Stimulated activated CD8-positive, alpha-beta memory T cell treated with anti-CD3 and anti-CD28 coated beads, Interleukin-2, amount 100 ng/mL, for 1 hour (primary cell): ENCODE measurements around the gene SUN1.

Experiments used
- DNase-seq, 2 donors: peaks; one replicate each; pipeline ENCODE4 v3.0.0-alpha.2; 2020; ENCODE audit warnings: low read depth in 2 of 2

SUN1 gene

DNA sequence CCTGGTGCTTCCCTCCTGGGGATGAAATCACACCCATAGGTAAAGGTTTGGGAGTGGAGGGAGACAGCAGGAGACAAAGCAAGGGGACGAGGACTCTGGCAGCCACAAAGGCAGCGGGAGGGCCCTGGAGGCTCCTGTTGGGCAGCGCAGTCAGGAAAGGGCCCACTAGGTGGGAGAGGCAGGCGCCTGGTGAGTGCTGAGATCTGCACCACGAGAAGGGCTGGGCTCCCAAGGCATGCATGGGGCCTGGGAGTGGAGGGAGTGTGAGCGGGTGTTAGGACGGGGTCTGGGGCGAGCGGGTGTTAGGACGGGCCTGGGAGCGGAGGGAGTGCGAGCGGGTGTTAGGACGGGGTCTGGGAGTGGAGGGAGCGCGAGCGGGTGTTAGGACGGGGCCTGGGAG is 57.1 kb downstream of the SUN1 start:
- DNase-seq, result no peak

GRCh38 chr7:890868-891267 is 58.6 kb downstream of the SUN1 start:
- DNase-seq, result no peak

DNA sequence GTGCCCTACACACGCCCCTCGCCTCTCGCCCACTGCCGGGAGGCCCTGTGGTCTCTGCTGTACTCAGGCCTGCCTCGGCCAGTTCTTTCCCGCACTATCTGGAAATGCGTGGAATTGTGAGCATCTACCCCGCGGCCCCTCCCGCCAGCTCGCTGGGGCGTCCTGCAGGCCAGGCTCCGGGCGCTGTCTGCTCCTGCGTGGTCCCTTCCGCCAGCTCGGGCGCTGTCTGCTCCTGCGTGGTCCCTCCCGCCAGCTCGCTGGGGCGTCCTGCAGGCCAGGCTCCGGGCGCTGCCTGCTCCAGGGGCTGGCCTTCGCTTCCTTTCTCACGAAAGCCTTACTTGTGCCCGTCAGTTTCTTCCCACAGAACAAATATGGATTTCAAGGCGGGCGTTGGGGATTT is 59.0 kb downstream of the SUN1 start:
- no peak for DNase-seq

DNA sequence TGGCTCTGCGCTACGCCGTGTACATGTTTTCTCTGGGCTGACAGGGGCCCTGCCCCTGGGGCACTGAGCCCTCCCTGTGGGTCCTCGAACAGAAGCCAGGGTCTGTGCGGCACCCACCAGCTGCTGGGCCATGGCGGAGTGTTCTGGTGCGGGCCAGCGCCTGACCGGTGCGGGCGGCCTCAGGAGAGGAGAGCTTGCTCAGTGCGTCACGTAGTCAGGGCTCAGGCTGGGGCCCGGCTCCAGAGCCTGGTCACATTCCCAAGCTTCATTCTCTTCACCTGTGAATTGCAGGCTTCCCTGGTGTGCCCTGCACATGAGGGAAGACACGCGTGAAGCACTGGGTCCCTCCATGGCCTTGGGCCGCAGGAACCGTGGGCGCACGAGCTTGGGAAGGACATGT is 59.5 kb downstream of the SUN1 start:
- no peak for DNase-seq

DNA sequence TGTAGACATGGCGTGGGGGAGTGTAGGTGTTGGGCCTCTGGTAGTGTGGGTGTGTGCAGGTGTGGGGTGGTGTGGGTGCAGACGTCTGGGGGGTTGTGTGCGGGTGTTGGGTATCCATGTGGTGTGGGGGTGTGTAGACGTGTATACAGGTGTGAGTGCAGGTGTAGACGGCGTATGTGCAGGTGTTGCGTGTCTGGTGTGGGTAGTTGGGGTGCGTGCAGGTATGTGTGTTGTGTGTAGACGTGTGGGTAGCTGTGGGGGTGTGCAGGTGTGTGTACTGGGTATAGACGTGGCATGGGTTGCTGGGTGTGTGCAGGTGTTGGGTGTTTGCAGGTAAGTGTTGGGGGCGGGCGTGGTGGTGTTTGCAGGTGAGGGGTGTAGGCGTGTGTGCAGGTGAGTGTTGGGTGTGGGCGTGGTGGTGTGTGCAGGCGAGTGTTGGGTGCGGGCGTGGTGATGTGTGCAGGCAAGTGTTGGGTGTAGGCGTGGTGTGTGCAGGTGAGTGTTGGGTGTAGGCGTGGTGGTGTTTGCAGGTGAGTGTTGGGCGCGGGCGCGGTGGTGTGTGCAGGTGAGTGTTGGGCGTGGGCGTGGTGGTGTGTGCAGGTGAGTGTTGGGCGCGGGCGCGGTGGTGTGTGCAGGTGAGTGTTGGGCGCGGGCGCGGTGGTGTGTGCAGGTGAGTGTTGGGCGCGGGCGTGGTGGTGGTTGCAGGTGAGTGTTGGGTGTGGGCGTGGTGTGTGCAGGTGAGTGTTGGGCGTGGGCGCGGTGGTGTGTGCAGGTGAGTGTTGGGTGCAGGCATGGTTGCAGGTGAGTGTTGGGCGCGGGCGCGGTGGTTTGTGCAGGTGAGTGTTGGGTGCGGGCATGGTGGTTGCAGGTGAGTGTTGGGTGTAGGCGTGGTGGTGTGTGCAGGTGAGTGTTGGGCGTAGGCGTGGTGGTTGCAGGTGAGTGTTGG is 60.6 kb downstream of the SUN1 start:
- DNase-seq, result no peak

DNA sequence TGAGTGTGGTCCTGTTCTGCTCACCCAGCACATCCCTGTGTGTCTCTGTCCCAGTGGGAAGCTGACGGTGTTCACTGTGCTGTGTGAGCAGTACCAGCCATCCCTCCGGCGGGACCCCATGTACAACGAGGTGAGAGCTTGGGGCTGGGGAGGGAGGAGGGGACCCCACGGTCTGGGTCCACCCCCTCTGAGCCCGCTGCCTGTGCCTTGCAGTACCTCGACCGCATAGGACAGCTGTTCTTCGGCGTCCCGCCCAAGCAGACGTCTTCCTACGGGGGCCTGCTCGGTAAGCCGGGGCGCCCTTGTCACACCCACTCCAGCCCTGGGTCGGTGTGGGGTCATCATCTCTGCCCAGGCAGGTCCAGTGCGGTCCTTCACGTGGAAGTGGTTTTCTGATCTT is 61.4 kb downstream of the SUN1 start:
- DNase-seq, result no peak

- no peak for DNase-seq
Observed at GRCh38 chr7:894164-894867, 62.0 kb downstream of the SUN1 start.

DNA sequence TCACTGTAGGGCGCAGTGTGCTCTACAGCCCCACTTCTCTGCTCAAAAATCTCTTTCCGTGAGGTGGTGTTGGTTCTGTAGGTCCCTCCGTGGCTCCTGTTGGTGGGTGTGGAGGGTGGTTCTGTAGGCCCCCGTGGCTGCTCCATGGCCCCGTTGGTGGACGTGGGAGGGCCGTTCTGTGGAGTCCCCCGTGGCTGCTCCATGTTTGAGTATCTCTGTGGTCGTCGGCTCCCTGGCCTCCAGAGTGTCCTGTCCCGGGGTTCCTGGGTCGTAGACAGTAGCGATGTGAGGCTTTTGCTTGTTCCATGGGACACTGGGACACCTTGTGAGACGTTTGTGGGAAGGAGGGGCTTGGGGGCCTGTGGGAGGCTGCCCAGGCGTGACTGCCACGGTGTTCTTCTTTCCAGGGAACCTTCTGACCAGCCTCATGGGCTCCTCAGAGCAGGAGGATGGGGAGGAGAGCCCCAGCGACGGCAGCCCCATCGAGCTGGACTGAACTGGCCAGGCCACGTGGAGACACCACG is 62.7 kb downstream of the SUN1 start:
- no peak for DNase-seq

DNA sequence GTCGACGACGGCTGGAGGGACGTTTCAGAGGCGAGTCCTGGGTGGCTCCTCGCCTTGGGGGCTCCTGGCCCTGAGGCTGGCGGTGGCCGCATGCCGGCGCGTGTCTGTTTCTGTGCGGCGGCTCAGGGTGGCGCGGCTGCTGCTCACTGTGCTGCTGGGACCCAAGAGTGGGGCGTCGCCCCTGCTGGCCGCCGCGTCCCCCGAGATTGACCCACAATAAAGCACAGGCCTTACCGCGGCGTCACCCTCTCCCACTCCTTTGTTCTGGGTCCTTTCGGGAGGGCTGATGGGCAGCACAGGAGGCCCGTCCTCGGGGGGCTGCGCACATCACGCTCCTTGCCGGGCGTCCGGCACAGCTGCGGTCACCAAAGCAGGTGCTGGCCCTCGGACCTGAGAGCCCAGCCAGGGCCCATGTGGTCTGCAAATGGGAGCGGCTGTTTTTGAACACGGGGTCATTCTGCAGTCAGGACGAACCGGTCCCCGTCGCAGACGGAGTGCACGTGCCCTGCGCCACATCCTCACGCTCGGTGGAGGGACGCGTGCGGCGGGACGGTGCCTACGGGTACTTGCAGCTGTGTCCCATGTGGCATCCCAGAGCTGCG is 63.3 kb downstream of the SUN1 start:
- no peak for DNase-seq

DNA sequence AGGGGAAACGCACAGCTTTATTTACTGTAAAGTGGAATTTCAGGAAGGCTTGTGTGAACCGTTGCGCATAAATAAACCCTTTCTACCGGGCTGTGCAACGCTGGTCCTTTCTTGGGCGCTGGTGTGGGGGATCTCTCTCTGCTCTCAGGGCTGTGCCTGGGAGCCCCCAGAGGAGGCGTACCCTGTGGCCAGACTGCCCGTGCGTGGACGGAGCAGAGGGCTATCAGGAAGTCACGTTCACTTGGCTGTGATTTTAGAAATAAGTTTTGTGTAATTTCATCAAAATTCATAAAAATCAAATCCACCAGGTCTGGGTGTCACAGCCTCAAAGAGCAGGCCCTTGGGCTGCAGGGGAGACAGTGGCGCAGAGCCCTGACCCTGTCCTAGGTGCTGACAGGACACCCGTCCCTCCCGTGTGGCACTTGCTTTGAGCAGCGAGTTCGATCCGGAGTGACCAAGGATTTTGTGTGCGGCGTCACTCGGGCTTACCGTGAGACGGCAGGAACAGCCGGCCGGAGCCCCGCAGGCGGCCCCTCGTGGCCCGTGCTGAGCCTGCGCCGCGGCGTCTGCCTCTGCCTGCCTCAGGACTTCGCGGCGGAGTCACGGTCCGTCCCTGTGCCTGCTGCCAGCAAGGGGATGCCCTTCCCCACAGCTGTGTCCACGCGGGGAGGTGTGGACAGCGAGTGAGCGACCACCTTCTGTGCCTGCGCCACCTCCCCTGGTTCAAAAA is 64.2 kb downstream of the SUN1 start:
- no peak for DNase-seq

DNA sequence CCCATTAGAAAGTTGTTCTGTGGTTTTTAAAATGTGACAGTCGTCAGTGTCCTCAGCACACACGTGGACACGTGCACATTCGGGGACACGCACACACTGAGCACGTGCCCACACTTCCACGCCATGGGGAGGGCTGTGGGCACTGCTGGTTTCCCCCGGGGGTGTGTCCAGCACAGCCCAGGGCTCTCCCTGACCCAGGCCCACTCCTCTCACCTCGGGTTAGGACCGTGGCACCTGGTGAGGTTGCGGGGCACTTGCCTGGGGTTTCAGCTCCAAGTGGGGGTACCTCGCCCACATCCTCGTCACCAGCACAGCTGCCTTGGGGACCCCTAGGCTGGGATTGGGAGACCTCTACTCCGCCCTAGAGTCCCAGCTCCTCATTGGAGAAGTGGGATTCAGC is 64.8 kb downstream of the SUN1 start:
- DNase-seq, result no peak

GRCh38 chr7:897771-898376 is 65.6 kb downstream of the SUN1 start:
- DNase-seq, result no peak

- DNase-seq, result no peak
Observed at GRCh38 chr7:898460-898854, 66.2 kb downstream of the SUN1 start.

DNA sequence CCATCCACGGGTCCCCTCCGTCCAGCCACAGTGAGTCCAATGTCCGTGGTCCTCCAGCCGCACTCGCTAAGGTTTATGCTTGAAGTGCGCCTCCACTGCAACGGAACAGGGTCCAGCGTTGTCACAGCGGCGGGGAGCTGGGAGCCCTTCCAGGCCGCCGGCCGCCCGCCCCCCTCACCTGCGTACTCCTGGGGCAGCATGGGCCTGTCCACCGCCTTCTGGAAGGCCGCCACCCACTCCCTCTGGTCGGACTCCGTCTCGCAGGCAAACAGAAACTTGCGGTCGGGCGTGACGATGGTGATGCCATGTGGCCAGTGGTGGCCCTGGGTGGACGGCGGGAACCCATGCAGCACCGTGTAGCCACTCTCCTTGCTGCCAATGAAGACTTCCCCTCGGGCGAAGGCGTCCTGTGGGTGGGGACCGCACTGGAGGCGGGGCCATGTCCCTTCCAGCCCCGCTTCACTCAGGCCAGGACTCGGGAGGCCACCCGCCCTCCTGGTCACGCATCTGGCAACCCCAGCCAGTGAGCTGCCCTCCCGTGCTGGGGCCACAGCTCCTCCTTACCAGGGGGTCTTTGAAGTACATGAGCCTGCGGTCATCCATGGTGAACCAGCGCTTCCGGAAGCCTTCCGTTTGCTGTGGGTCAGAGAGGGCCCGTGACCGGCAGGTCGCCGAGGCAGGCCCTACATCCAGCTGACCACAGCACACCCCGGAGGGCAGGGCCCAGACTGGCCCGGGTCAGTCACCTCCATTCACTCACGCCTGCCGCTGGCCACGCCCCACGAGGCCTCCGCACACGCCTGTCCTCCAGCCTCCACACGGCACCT is 66.8 kb downstream of the SUN1 start:
- DNase-seq, result no peak

DNA sequence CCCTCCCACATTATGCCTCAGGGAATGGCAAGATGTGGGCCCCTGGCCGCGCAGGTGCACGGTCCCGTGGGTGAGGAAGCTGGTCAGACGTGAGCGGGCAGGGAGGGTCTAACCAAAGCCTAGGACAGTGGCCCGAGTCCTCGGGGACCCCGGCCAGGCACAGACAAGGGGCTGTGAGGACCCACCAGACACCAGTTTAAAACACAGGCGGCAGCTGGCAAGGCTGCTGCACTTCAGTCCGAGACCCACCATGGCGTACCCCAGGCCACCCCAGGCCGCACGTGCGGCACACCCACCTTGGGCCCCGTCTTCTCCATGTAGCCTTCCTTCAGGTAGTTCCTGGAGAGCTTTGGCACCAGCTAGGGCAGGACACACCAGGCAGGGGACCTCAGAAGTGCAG is 67.5 kb downstream of the SUN1 start:
- DNase-seq, result no peak

- DNase-seq, result no peak
Observed at GRCh38 chr7:900331-901040, 68.2 kb downstream of the SUN1 start.

- no peak for DNase-seq
Observed at GRCh38 chr7:901041-901387, 68.7 kb downstream of the SUN1 start.

DNA sequence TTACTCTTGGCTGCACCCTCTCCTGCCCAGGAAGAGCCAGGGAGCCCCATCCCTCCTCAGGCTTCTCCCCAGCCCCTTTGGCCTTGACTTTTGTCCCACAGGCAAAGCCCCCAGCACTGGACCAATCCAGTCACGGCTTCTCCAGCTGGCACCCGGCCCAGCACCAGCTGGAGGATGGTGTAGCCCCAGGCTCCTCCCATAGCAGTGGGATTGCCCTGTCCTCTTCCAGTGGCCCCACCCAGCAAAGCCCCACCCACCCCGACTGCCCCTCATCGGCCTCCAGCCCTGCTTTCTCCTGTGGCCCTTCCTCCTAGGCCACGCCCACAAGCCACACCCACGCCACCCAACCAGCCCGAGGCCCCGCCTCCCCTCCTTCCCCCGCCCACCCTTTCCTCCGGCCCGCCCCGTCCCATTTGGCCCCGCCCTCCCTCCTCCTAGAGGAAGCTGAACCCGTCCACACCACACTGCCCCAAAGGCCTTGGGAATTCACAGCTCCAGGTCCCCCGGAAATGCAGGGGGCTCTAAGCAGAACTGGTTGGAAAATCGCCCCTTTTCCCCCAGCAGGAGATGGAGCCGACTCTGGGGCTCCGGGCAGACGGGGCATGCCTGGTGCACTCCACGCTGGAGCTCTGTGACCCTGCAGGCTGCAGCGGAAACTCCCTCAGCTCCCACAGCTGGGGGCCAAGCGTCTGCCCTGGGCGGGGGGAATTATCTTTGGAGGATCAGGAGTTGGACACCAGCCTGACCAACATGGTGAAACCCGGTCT is 69.3 kb downstream of the SUN1 start:
- DNase-seq, result no peak

DNA sequence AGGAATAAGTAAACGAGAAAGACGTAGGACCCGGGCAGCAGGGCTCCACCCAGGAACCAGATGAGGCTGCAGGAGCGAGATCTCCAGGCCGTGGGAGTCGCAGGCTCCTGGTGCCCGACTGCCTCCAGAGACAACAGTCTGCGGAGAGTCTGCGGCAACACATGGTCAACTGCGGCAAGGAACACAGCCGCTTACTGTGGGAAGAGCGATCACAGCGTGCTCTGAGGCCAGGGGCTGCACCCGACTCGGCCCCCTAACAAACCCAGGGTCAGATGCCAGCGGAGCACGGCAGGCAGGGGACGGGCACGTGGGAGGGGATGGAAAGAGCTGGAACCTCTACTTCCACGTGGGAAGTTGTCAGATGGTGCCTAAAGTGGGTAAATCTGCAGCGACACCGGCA is 70.7 kb downstream of the SUN1 start:
- no peak for DNase-seq
